22Rv1 (cell line): ENCODE data around the gene ADGRG6.

Source experiments
- H3K27ac ChIP-seq: fragments of 450-650 bp; 2 replicates; pipeline ENCODE4 v1.5.1; 2017
- ZFX ChIP-seq: fragments of 450-650 bp; IDR thresholded peaks from 2 replicates; pipeline ENCODE4 v1.6.1; 2017; ENCODE audit warnings: antibody characterized with exemption, borderline replicate concordance
- TF ChIP-seq, protein P1 (sequence below): fragments of 450-650 bp; IDR thresholded peaks from 2 replicates; pipeline ENCODE4 v1.5.1; 2017; ENCODE audit warnings: mild to moderate bottlenecking

The ADGRG6 gene

DNA sequence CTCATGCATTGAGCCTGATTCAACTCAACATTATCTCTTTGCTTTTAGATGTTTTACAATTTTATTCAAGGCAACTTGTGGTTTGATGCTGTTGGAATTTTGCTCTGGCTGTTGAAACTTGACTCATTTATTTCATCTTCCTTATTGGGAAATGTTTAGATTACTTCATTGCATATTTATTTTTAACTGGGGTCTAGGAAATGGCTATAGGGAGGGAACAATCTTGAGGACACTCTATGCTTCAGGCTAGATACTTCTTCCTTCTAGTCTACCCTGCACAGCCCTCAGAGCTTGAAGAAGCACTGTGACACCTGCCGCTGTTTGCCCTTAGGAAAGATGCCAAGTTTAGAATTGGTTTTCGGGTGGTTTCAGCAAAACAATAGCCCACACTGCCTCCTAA, 183.4 kb downstream of the ADGRG6 start:
- TF ChIP-seq ZFX = no peak
- TF ChIP-seq, protein P1, sequence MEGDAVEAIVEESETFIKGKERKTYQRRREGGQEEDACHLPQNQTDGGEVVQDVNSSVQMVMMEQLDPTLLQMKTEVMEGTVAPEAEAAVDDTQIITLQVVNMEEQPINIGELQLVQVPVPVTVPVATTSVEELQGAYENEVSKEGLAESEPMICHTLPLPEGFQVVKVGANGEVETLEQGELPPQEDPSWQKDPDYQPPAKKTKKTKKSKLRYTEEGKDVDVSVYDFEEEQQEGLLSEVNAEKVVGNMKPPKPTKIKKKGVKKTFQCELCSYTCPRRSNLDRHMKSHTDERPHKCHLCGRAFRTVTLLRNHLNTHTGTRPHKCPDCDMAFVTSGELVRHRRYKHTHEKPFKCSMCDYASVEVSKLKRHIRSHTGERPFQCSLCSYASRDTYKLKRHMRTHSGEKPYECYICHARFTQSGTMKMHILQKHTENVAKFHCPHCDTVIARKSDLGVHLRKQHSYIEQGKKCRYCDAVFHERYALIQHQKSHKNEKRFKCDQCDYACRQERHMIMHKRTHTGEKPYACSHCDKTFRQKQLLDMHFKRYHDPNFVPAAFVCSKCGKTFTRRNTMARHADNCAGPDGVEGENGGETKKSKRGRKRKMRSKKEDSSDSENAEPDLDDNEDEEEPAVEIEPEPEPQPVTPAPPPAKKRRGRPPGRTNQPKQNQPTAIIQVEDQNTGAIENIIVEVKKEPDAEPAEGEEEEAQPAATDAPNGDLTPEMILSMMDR = no peak
- H3K27ac ChIP-seq = no peak overlapping the region

DNA sequence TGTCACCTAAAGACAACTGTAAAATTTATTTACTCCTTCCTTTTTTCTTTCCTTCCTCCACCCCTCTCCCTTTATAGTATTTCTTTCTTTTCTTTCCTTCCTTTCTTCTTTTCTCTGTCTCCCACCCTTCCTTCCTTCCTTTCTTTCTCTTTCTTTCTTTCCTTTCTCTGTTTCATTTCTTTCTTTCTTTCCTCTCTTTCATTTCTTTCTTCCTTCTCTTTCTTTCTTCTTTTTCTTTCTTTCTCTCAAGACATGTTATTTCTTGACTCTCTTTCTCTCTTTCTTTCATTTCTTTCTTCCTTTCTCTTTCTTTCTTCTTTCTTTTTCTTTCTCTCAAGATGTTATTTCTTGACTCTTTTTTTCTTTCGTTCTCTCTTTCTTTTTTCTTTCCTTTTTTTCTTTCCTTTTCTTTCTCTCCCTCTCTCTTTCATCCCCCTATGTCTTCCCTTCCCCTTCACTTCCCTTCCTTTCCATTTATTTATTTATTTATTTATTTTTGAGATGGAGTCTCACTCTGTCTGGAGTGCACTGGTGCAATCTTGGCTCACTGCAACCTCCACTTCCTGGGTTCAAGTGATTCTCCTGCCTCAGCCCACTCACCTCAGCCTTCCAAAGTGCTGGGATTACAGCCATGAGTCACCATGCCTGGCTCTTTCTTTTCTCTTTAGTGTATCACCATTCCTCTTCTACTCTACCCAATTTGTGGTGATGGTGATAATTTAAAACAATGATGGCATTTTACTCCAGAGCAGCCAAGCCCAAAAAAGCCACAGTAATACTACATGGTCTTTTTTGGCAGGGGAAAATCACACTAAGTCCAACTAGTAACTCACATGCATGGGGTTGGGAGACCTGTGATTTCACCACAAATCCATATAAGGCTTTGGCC, 188.2 kb downstream of the ADGRG6 start:
- H3K27ac ChIP-seq = no peak overlapping the region
- TF ChIP-seq ZFX = no peak
